IPS DF 19.7 (cell line): ENCODE results near the gene XPA.
"Not testable (repeated sequence)": the region's sequence is repeated elsewhere in the genome, so short reads cannot be mapped to it uniquely, and the experiment has no call there.

ENCODE experiments used
- DNase-seq: peaks from one replicate; pipeline ENCODE4 v3.0.0-alpha.2; 2013; ENCODE audit warnings: low read depth, low spot score

The XPA gene

GRCh38 chr9:97696803-97697601 lies at the start of gene XPA:
XPA (minus strand) TSS chr9:97697340; CDS start chr9:97697292, 48 bp downstream.
- peak; percentile 64 for DNase-seq

GRCh38 chr9:97744710-97745708 lies 47.9 kb upstream of the XPA start:
- DNase-seq, result no peak

- not testable (repeated sequence) for DNase-seq
Observed at GRCh38 chr9:97744025-97744424, 46.9 kb upstream of the XPA start.

GRCh38 chr9:97742545-97742944 lies 45.4 kb upstream of the XPA start:
- DNase-seq, result no peak

GRCh38 chr9:97741947-97742346 lies 44.8 kb upstream of the XPA start:
- no peak for DNase-seq

GRCh38 chr9:97740848-97741821 lies 44.0 kb upstream of the XPA start:
- DNase-seq, result peak; percentile 40

- DNase-seq, result peak; percentile 48
Observed at GRCh38 chr9:97737429-97737828, 40.3 kb upstream of the XPA start.

- DNase-seq, result no peak
Observed at GRCh38 chr9:97735070-97735600, 38.0 kb upstream of the XPA start.

- DNase-seq, result no peak
Observed at GRCh38 chr9:97726716-97727115, 29.6 kb upstream of the XPA start.

- DNase-seq, result no peak
Observed at GRCh38 chr9:97723819-97724218, 26.7 kb upstream of the XPA start.

- no peak for DNase-seq
Observed at GRCh38 chr9:97722331-97722730, 25.2 kb upstream of the XPA start.

GRCh38 chr9:97721396-97721795 lies 24.3 kb upstream of the XPA start:
- DNase-seq, result no peak

GRCh38 chr9:97717866-97718265 lies 20.7 kb upstream of the XPA start:
- DNase-seq, result no peak

GRCh38 chr9:97714435-97714834 lies 17.3 kb upstream of the XPA start:
- DNase-seq, result no peak

GRCh38 chr9:97711223-97711626 lies 14.1 kb upstream of the XPA start:
- DNase-seq, result no peak

GRCh38 chr9:97710356-97711222 lies 13.4 kb upstream of the XPA start:
- DNase-seq, result no peak

- no peak for DNase-seq
Observed at GRCh38 chr9:97706246-97706645, 9.1 kb upstream of the XPA start.

- no peak for DNase-seq
Observed at GRCh38 chr9:97705354-97705950, 8.3 kb upstream of the XPA start.

- no peak for DNase-seq
Observed at GRCh38 chr9:97704851-97705250, 7.7 kb upstream of the XPA start.

- DNase-seq, result no peak
Observed at GRCh38 chr9:97704345-97704677, 7.2 kb upstream of the XPA start.
